SK-N-SH (cell line): ENCODE results near the gene STAT5B. TPM values are rescaled to one million over a fixed set of nuclear protein-coding genes. Genes with fewer than 3 reads are reported as not detected.

Experiments
- CTCF ChIA-PET: fragments of 300-600, 350-600 bp; formaldehyde crosslinking; extraction: SDS; loops from one replicate; lab custom pipeline; 2021; lab: Yijun Ruan, JAX
- POLR2A ChIA-PET: fragments of 350-600 bp; sonication (Branson Sonifier 250); formaldehyde crosslinking; extraction: SDS; loops from one replicate; lab custom pipeline; 2020; ENCODE audit warnings: antibody characterized with exemption, inconsistent platforms; lab: Yijun Ruan, JAX
- DNase-seq: peaks from one replicate; pipeline ENCODE4 v3.0.0; 2012
- H2AFZ ChIP-seq: fragments of 200-600 bp; sonication (generic); 2 replicates; pipeline ENCODE4 v1.8.1; 2016; ENCODE audit warnings: antibody characterized with exemption, mild to moderate bottlenecking, low read depth
- H3F3A ChIP-seq: fragments of 200-600 bp; sonication (generic); replicated peaks from 2 replicates; pipeline ENCODE3; 2016; ENCODE audit warnings: antibody characterized with exemption, mild to moderate bottlenecking; ENCODE audit not compliant: insufficient read depth
- H3K27ac ChIP-seq, 2 experiments: fragments of 200-500 bp in 1 of 2; fragments of 200-600 bp in 1 of 2; sonication (Bioruptor generic) in 1 of 2; sonication (generic), shearing (Covaris generic) in 1 of 2; 2 replicates each; pipeline versions ENCODE4 v1.5.1 to v1.6.1; 2014 to 2016; ENCODE audit warnings: low read depth in 2 of 2, inconsistent platforms in 1 of 2, low read length in 1 of 2, mild to moderate bottlenecking in 1 of 2, mixed read lengths in 1 of 2
- H3K27me3 ChIP-seq: fragments of 200-600 bp; sonication (generic), shearing (Covaris generic); 2 replicates; pipeline ENCODE4 v1.6.1; 2016; ENCODE audit warnings: mixed run types; ENCODE audit not compliant: insufficient read depth
- H3K36me3 ChIP-seq, 2 experiments: fragments of 200-500 bp in 1 of 2; fragments of 200-600 bp in 1 of 2; sonication (Bioruptor generic) in 1 of 2; sonication (generic) in 1 of 2; replicated peaks in 1 of 2; 2 replicates each; pipeline versions ENCODE3 to v1.5.1; 2014 to 2016; ENCODE audit warnings: low read length in 1 of 2, mild to moderate bottlenecking in 1 of 2; ENCODE audit not compliant: insufficient read depth in 2 of 2, control insufficient read depth in 1 of 2
- H3K4me1 ChIP-seq, 2 experiments: fragments of 200-500 bp in 1 of 2; fragments of 200-600 bp in 1 of 2; sonication (Bioruptor generic) in 1 of 2; sonication (generic), shearing (Covaris generic) in 1 of 2; 2 replicates each; pipeline versions ENCODE4 v1.5.1 to v1.6.1; 2014 to 2016; ENCODE audit warnings: low read depth in 1 of 2, low read length in 1 of 2, mixed run types in 1 of 2; ENCODE audit not compliant: insufficient read depth in 2 of 2, control insufficient read depth in 1 of 2
- H3K4me2 ChIP-seq: fragments of 200-600 bp; sonication (generic), shearing (Covaris generic); 2 replicates; pipeline ENCODE4 v1.6.1; 2017; ENCODE audit warnings: mixed run types
- H3K4me3 ChIP-seq, 2 experiments: fragments of 200-500 bp in 1 of 2; fragments of 200-600 bp in 1 of 2; sonication (Bioruptor generic) in 1 of 2; sonication (generic), shearing (Covaris generic) in 1 of 2; 2 replicates each; pipeline versions ENCODE4 v1.5.1 to v1.8.1; 2014 to 2016; ENCODE audit warnings: low read depth in 2 of 2, inconsistent platforms in 1 of 2, low read length in 1 of 2, mild to moderate bottlenecking in 1 of 2, mixed read lengths in 1 of 2, moderate library complexity in 1 of 2
- H3K79me2 ChIP-seq: fragments of 200-600 bp; sonication (generic); 2 replicates; pipeline ENCODE4 v1.8.1; 2017; ENCODE audit warnings: mild to moderate bottlenecking; ENCODE audit not compliant: insufficient read depth
- H3K9ac ChIP-seq: fragments of 200-600 bp; sonication (generic); 2 replicates; pipeline ENCODE4 v1.6.1; 2017; ENCODE audit warnings: mixed run types
- H3K9me2 ChIP-seq: fragments of 200-600 bp; sonication (generic); 2 replicates; pipeline ENCODE4 v1.6.1; 2017; ENCODE audit warnings: mixed run types
- H3K9me3 ChIP-seq: fragments of 200-600 bp; sonication (generic); 2 replicates; pipeline ENCODE4 v1.6.1; 2017; ENCODE audit warnings: mixed run types, mild to moderate bottlenecking, moderate library complexity
- H4K20me1 ChIP-seq: fragments of 200-600 bp; sonication (generic); 2 replicates; pipeline ENCODE4 v1.6.1; 2017; ENCODE audit warnings: mild to moderate bottlenecking, mixed run types; ENCODE audit not compliant: insufficient read depth
- CHD2 ChIP-seq: fragments of 150-350 bp; IDR thresholded peaks from 2 replicates; pipeline ENCODE4 v1.6.1; 2018; ENCODE audit warnings: low read length; ENCODE audit not compliant: partially characterized antibody
- ELF1 ChIP-seq: IDR thresholded peaks from 2 replicates; pipeline ENCODE4 v1.4.0; 2012
- EP300 ChIP-seq, 2 experiments: IDR thresholded peaks; 2 replicates each; pipeline versions ENCODE4 v1.4.0 to v1.6.1; 2012; ENCODE audit warnings: borderline replicate concordance in 1 of 2, low read depth in 1 of 2, low read length in 1 of 2
- EZH2phosphoT487 ChIP-seq: fragments of 200-600 bp; sonication (generic); IDR thresholded peaks from 2 replicates; pipeline ENCODE4 v1.6.1; 2017; ENCODE audit warnings: low read depth, mixed run types, mild to moderate bottlenecking, antibody characterized with exemption, moderate library complexity, borderline replicate concordance
- FOSL2 ChIP-seq: IDR thresholded peaks from 2 replicates; pipeline ENCODE4 v1.4.0; 2012; ENCODE audit warnings: low read depth, mild to moderate bottlenecking, moderate library complexity, borderline replicate concordance
- FOXJ3 ChIP-seq: sonication (generic); formaldehyde crosslinking; IDR thresholded peaks from 2 replicates; pipeline ENCODE4 v1.5.1; 2020; ENCODE audit warnings: mild to moderate bottlenecking, missing genetic modification reagents
- FOXM1 ChIP-seq: IDR thresholded peaks from 2 replicates; pipeline ENCODE4 v1.4.0; 2012; ENCODE audit warnings: low read depth, mild to moderate bottlenecking
- GABPA ChIP-seq: IDR thresholded peaks from 2 replicates; pipeline ENCODE4 v1.4.0; 2012; ENCODE audit warnings: low read depth, mild to moderate bottlenecking
- GATA2 ChIP-seq: sonication (generic); formaldehyde crosslinking; IDR thresholded peaks from 2 replicates; pipeline ENCODE4 v1.5.0; 2020; ENCODE audit warnings: mild to moderate bottlenecking, missing genetic modification reagents
- IRF3 ChIP-seq: fragments of 150-350 bp; IDR thresholded peaks from 2 replicates; pipeline ENCODE4 v1.6.1; 2016; ENCODE audit warnings: mild to moderate bottlenecking, low read depth, low read length
- MEF2A ChIP-seq: IDR thresholded peaks from 2 replicates; pipeline ENCODE4 v1.4.0; 2012; ENCODE audit warnings: low read depth, borderline replicate concordance
- NFIC ChIP-seq: IDR thresholded peaks from 2 replicates; pipeline ENCODE4 v1.4.0; 2012; ENCODE audit warnings: borderline replicate concordance
- NRF1 ChIP-seq: IDR thresholded peaks from 2 replicates; pipeline ENCODE4 v1.6.1; 2012; ENCODE audit warnings: low read depth, mild to moderate bottlenecking, low read length
- PBX3 ChIP-seq: IDR thresholded peaks from 2 replicates; pipeline ENCODE4; 2012
- POLR2AphosphoS5 ChIP-seq: IDR thresholded peaks from 2 replicates; pipeline ENCODE4 v1.6.1; 2012; ENCODE audit warnings: low read depth, low read length
- RAD21 ChIP-seq: IDR thresholded peaks from 2 replicates; pipeline ENCODE4 v1.6.1; 2012; ENCODE audit warnings: mild to moderate bottlenecking, low read length
- RCOR1 ChIP-seq: fragments of 150-350 bp; IDR thresholded peaks from 2 replicates; pipeline ENCODE4 v1.6.1; 2017; ENCODE audit warnings: antibody characterized with exemption, low read length
- REST ChIP-seq: IDR thresholded peaks from 2 replicates; pipeline ENCODE4 v1.6.1; 2012; ENCODE audit warnings: mild to moderate bottlenecking, low read depth, low read length, moderate library complexity
- RFX5 ChIP-seq: IDR thresholded peaks from 2 replicates; pipeline ENCODE4 v1.6.1; 2012; ENCODE audit warnings: mild to moderate bottlenecking, improper control_type of control experiment, low read length
- RXRA ChIP-seq: IDR thresholded peaks from 2 replicates; pipeline ENCODE4 v1.4.0; 2012; ENCODE audit warnings: low read depth, mild to moderate bottlenecking, borderline replicate concordance
- SIN3A ChIP-seq: IDR thresholded peaks from 2 replicates; pipeline ENCODE4 v1.6.1; 2012; ENCODE audit warnings: low read depth, mild to moderate bottlenecking, low read length, moderate library complexity, borderline replicate concordance
- SMC3 ChIP-seq: IDR thresholded peaks from 2 replicates; pipeline ENCODE4 v1.6.1; 2012; ENCODE audit warnings: low read depth, low read length, improper control_type of control experiment
- TEAD4 ChIP-seq: IDR thresholded peaks from 2 replicates; pipeline ENCODE4 v1.4.0; 2012; ENCODE audit warnings: mild to moderate bottlenecking, borderline replicate concordance; ENCODE audit not compliant: insufficient read depth
- ZBTB33 ChIP-seq: IDR thresholded peaks from 2 replicates; pipeline ENCODE4 v1.4.0; 2012; ENCODE audit warnings: low read depth, borderline replicate concordance
- WGBS: methylation state at CpG from one replicate; pipeline ENCODE4 v1.1.6; 2017; ENCODE audit warnings: low lambda C conversion rate; 5-methylcytosine and 5-hydroxymethylcytosine counted together
- polyA plus RNA-seq, 3 experiments: library from polyadenylated mRNA; depleted of rRNA; stranded (reverse); fragments of >200 nt; gene quantifications; 2 replicates each; pipeline ENCODE4 v1.2.3, GENCODE V29; 2012

The STAT5B gene
- polyA plus RNA-seq, 1 of the 3 experiments (the other 2 are of a cell fraction): 23.6 TPM

GRCh38 chr17:42193969-42194899 lies 82.0 kb downstream of the STAT5B start, which contains the start of gene GHDC:
TSS of gene GHDC (minus strand) at chr17:42194494. CDS start at chr17:42193581, 913 bp downstream.
- no peaks in the 10 kb centered on the region for H3K9me2 ChIP-seq
- CTCF ChIA-PET: interaction anchor here (0.8 to 3.7 kb wide), 7 partner anchors 10 to 169 kb away, joined by 3 to 30 read pairs (median 4); partner anchors contain the start of genes HCRT and KCNH4
- peak within 1 kb of the TSS; percentile 67 for H3K9ac ChIP-seq
- POLR2A ChIA-PET: interaction anchor here (0.6 to 1.5 kb wide), 5 partner anchors 10 to 300 kb away, joined by 3 to 12 read pairs (median 5); partner anchors contain the start of gene HCRT
- peak within 1 kb of the TSS in 1 of 2 experiments; percentile 56; a peak in 1 of 4 replicates for H3K27ac ChIP-seq
- no peaks in the 10 kb centered on the region for H3F3A ChIP-seq
- H3K79me2 ChIP-seq: no peaks in the 10 kb centered on the region
- peak within 1 kb of the TSS; percentile 88 for H2AFZ ChIP-seq
- H3K4me2 ChIP-seq: peak within 1 kb of the TSS; percentile 83
- H4K20me1 ChIP-seq: no peaks in the 10 kb centered on the region
- WGBS: 18% methylated on average over 24 of the region's 24 CpGs
- peaks cover 0 to 12% of the 10 kb centered on the region in 2 experiments; a peak in 1 of 4 replicates for H3K4me1 ChIP-seq
- peak; percentile 93 for DNase-seq
- no peaks in the 10 kb centered on the region for H3K36me3 ChIP-seq
- no peaks in the 10 kb centered on the region for H3K27me3 ChIP-seq
- H3K9me3 ChIP-seq: no peaks in the 10 kb centered on the region
- H3K4me3 ChIP-seq: peak within 1 kb of the TSS; percentile 61 to 75
- no peak for TF ChIP-seq RFX5
- no peak for TF ChIP-seq NRF1
- TF ChIP-seq ELF1: peak; percentile 95
- no peak for TF ChIP-seq FOXJ3 (CRISPR knock-in tag)
- TF ChIP-seq FOSL2: no peak
- no peak for TF ChIP-seq SIN3A
- TF ChIP-seq TEAD4: no peak
- no peak for TF ChIP-seq RCOR1
- peak; percentile 33 for TF ChIP-seq CHD2
- TF ChIP-seq RAD21: no peak
- no peak for TF ChIP-seq IRF3
- no peak for TF ChIP-seq FOXM1
- no peak for TF ChIP-seq SMC3
- peak; percentile 74 for TF ChIP-seq GABPA
- no peak for TF ChIP-seq GATA2 (CRISPR knock-in tag)
- TF ChIP-seq REST: no peak
- no peak; the same call in 1 of the 2 replicates for TF ChIP-seq MEF2A
- no peak for TF ChIP-seq ZBTB33
- TF ChIP-seq NFIC: no peak
- no peak for TF ChIP-seq EZH2phosphoT487
- 0 out of 2 replicates have a peak, but pooled peaks have one; percentile 41 for TF ChIP-seq PBX3
- no peak for TF ChIP-seq EP300 (IDR thresholded peaks at IDR 0.05; ENCODE audit: borderline replicate concordance in 1 of 2, low read depth in 1 of 2, low read length in 1 of 2)
- TF ChIP-seq POLR2AphosphoS5: peak; percentile 42; the same call in 1 of the 2 replicates
- no peak for TF ChIP-seq RXRA
